GM12878 (cell line): ENCODE data around the gene OR2C1. TPM values are rescaled to one million over a fixed set of nuclear protein-coding genes. Genes with fewer than 3 reads are reported as not detected.
A peak's percentile ranks its signal among the peaks of the same experiment; 100 is the strongest.

Experiments
- ATAC-seq: fragments of 200-7000 bp; cut with Tn5 transposase; 3 replicates; pipeline ENCODE4 v1.9.1; 2020; ENCODE audit warnings: mild to moderate bottlenecking, moderate library complexity
- BruUV-seq: library from RNA; stranded (reverse); fragments of 400-500 nt; replicated peaks from 2 replicates; lab custom pipeline; 2021; lab: Mats Ljungman, UMichigan
- CTCF ChIA-PET: fragments of 300-600 bp; sonication (Branson Sonifier 250); formaldehyde crosslinking; extraction: SDS; loops from one replicate; lab custom pipeline; 2021; ENCODE audit warnings: inconsistent platforms; lab: Yijun Ruan, JAX
- POLR2A ChIA-PET: fragments of 350-600 bp; formaldehyde crosslinking; extraction: SDS; loops from one replicate; lab custom pipeline; 2021; ENCODE audit warnings: inconsistent platforms; lab: Charles Lee
- RAD21 ChIA-PET: fragments of 300-600 bp; sonication (Branson Sonifier 250); formaldehyde crosslinking; loops from one replicate; lab custom pipeline; 2023; ENCODE audit warnings: antibody characterized with exemption; ENCODE audit not compliant: unreplicated experiment; lab: Charles Lee
- SMC1A ChIA-PET: fragments of 300-600 bp; sonication (Branson Sonifier 250); formaldehyde crosslinking; loops from one replicate; lab custom pipeline; 2023; ENCODE audit not compliant: unreplicated experiment, uncharacterized antibody; lab: Charles Lee
- DNase-seq: peaks from one replicate; pipeline ENCODE4 v3.0.0-alpha.2; 2011; ENCODE audit warnings: low read depth, low spot score
- FAIRE-seq: peaks from 3 replicates; lab custom pipeline; 2011; peaks lifted over from hg19 to GRCh38; lab: Jason Lieb, UNC
- H2AFZ ChIP-seq: 2 replicates; pipeline ENCODE4 v1.6.0; 2011; ENCODE audit warnings: low read depth, low read length, control low read depth; ENCODE audit not compliant: control insufficient read depth
- H3K27ac ChIP-seq: 2 replicates; pipeline ENCODE4 v1.5.1; 2011; ENCODE audit warnings: control low read depth; ENCODE audit not compliant: control insufficient read depth, insufficient read depth
- H3K27me3 ChIP-seq, 2 experiments: replicated peaks in 1 of 2; 2 replicates each; pipeline versions ENCODE4 v1.6.0 to v1.6.1; 2011; ENCODE audit warnings: low read length in 1 of 2; ENCODE audit not compliant: control insufficient read depth in 2 of 2, insufficient read depth in 2 of 2
- H3K36me3 ChIP-seq, 2 experiments: 2 replicates each; pipeline ENCODE4 v1.5.1; 2011; ENCODE audit warnings: low read length in 1 of 2; ENCODE audit not compliant: control insufficient read depth in 2 of 2, insufficient read depth in 2 of 2
- H3K4me1 ChIP-seq: 2 replicates; pipeline ENCODE4 v1.6.1; 2011; ENCODE audit warnings: mild to moderate bottlenecking, low read length, moderate library complexity, mixed read lengths; ENCODE audit not compliant: control insufficient read depth, insufficient read depth
- H3K4me2 ChIP-seq: 2 replicates; pipeline ENCODE4 v1.6.0; 2011; ENCODE audit warnings: control low read depth; ENCODE audit not compliant: control insufficient read depth, insufficient read depth
- H3K4me3 ChIP-seq: fragments of 200-600 bp; sonication (generic); 2 replicates; pipeline ENCODE4 v1.5.1; 2016
- H3K79me2 ChIP-seq: 2 replicates; pipeline ENCODE4 v1.6.0; 2011; ENCODE audit warnings: low read length; ENCODE audit not compliant: control insufficient read depth, insufficient read depth
- H3K9ac ChIP-seq: 2 replicates; pipeline ENCODE4 v1.8.0; 2011; ENCODE audit warnings: low read length, control low read depth, mixed read lengths; ENCODE audit not compliant: control insufficient read depth, insufficient read depth
- H3K9me3 ChIP-seq: replicated peaks from 3 replicates; pipeline ENCODE4 v1.5.1; 2011; ENCODE audit warnings: mild to moderate bottlenecking, low read length; ENCODE audit not compliant: control insufficient read depth, insufficient read depth
- H4K20me1 ChIP-seq: 2 replicates; pipeline ENCODE4 v1.6.0; 2011; ENCODE audit not compliant: control insufficient read depth, insufficient read depth
- CBX5 ChIP-seq: sonication (generic); IDR thresholded peaks from 2 replicates; pipeline ENCODE4 v1.6.1; 2016; ENCODE audit warnings: low read depth, moderate library complexity, mild to moderate bottlenecking, inconsistent platforms
- GATAD2B ChIP-seq: fragments of 450-650 bp; conservative IDR thresholded peaks from 2 replicates; pipeline ENCODE4 v1.6.1; 2017; ENCODE audit warnings: low read depth, mild to moderate bottlenecking, moderate library complexity
- KLF5 ChIP-seq: fragments of 450-650 bp; IDR thresholded peaks from 2 replicates; pipeline ENCODE4 v1.6.1; 2014; ENCODE audit warnings: mild to moderate bottlenecking; ENCODE audit not compliant: partially characterized antibody
- MLLT1 ChIP-seq: fragments of 450-650 bp; IDR thresholded peaks from 2 replicates; pipeline ENCODE4 v1.6.1; 2016; ENCODE audit warnings: mild to moderate bottlenecking
- SKIL ChIP-seq: fragments of 450-650 bp; IDR thresholded peaks from 2 replicates; pipeline ENCODE4 v1.6.1; 2017; ENCODE audit warnings: mild to moderate bottlenecking, low read depth, inconsistent platforms; ENCODE audit not compliant: poor library complexity, severe bottlenecking
- SMAD1 ChIP-seq: fragments of 450-650 bp; IDR thresholded peaks from 2 replicates; pipeline ENCODE4 v1.6.1; 2018; ENCODE audit warnings: mild to moderate bottlenecking, low read depth; ENCODE audit not compliant: partially characterized antibody
- ZNF217 ChIP-seq: fragments of 450-650 bp; IDR thresholded peaks from 2 replicates; pipeline ENCODE4 v1.6.1; 2017; ENCODE audit warnings: antibody characterized with exemption, mild to moderate bottlenecking
- WGBS: methylation state at CpG from one replicate; pipeline ENCODE4 v1.1.6; 2016; ENCODE audit warnings: low lambda C conversion rate; ENCODE audit not compliant: insufficient replicate concordance, insufficient coverage; ENCODE audit errors: missing lambda C conversion rate; 5-methylcytosine and 5-hydroxymethylcytosine counted together
- in situ Hi-C: fragments of 300-500 bp; cut with MboI; formaldehyde crosslinking; loops from 9 replicates; pipeline ENCODE4 v1.14.3; 2018; ENCODE audit warnings: mixed read lengths
- intact Hi-C: fragments of 100-400 bp; cut with micrococcal nuclease; formaldehyde crosslinking; loops from one replicate; pipeline ENCODE4 v1.14.2; 2022; ENCODE audit not compliant: unreplicated experiment
- polyA plus RNA-seq, 11 experiments: library from polyadenylated mRNA; depleted of rRNA in 4 of 11; unstranded in 6 of 11; stranded (reverse) in 5 of 11; fragments of >200 nt; fragmentation: Nextera tagmentation in 4 of 11; fragmentation: Illumina TruSeq in 1 of 11; extraction: Ambion mirVana in 4 of 11; extraction: Trizol in 1 of 11; gene quantifications; 1 replicate in 1 of 11; 2 replicates in 10 of 11; pipeline versions ENCODE4 v1.2.1 to v1.2.3, GENCODE V29; 2011 to 2016; ENCODE audit warnings: inconsistent platforms in 2 of 11, missing spikeins in 2 of 11, low read depth in 1 of 11
- total RNA-seq, 4 experiments: library from RNA; depleted of rRNA in 3 of 4; stranded (reverse); fragments of >200 nt in 3 of 4; fragmentation: Illumina TruSeq in 1 of 4; extraction: Trizol in 1 of 4; gene quantifications; 2 replicates each; pipeline versions ENCODE4 v1.2.1 to v1.2.3, GENCODE V29; 2013 to 2021

OR2C1 gene
- total and polyA plus RNA-seq, 10 of the 15 experiments (the other 5 are each of a cell fraction or from before 2014, with no cell fraction given): 0.05 to 0.21 (median 0.14) TPM; not detected in 5

GRCh38 chr16:3317315-3317999, 38.2 kb upstream of the OR2C1 start:
- H3K9ac ChIP-seq: no peak overlapping the region
- FAIRE-seq (no peak), ATAC-seq (no peak), DNase-seq (no peak)
- H3K4me3 ChIP-seq: no peak overlapping the region
- H4K20me1 ChIP-seq: no peaks in the 10 kb centered on the region
- peaks cover 42% of the 10 kb centered on the region for H3K9me3 ChIP-seq
- H3K27ac ChIP-seq: no peak overlapping the region
- ChIA-PET RAD21 (no interaction called here), POLR2A (no interaction called here), SMC1A (no interaction called here), CTCF (no interaction called here)
- WGBS: 92% methylated on average over 3 of the region's 3 CpGs
- intact Hi-C loops (no loop called here), in situ Hi-C loops (no loop called here)
- H3K79me2 ChIP-seq: no peaks in the 10 kb centered on the region
- no peaks in the 10 kb centered on the region for H3K27me3 ChIP-seq
- TSS peak; percentile 44 for BruUV-seq
- no peak overlapping the region for H3K4me2 ChIP-seq
- H2AFZ ChIP-seq: no peak overlapping the region
- peaks cover 0 to 14% of the 10 kb centered on the region in 2 experiments; a peak in 2 of 4 replicates for H3K36me3 ChIP-seq
- H3K4me1 ChIP-seq: no peaks in the 10 kb centered on the region
- TF ChIP-seq MLLT1: no peak
- peak; percentile 99 for TF ChIP-seq CBX5
- TF ChIP-seq GATAD2B: no peak
- TF ChIP-seq ZNF217: peak; percentile 93
- peak; percentile 96 for TF ChIP-seq KLF5
- peak; percentile 21 for TF ChIP-seq SKIL
- TF ChIP-seq SMAD1: no peak
